Activated CD8-positive, alpha-beta T cell treated with anti-CD3 and anti-CD28 coated beads for 36 hours (primary cell): Measurements from ENCODE around the gene PIP5K1C. TPM values are rescaled to one million over a fixed set of nuclear protein-coding genes. Genes with fewer than 3 reads are reported as not detected.

Source experiments
- ATAC-seq: fragments of 200-7000 bp; cut with Tn5 transposase; one replicate; pipeline ENCODE4 v1.10.0; 2021; ENCODE audit warnings: mild to moderate bottlenecking, moderate library complexity
- CTCF ChIA-PET: fragments of 350-600 bp; sonication (Branson Sonifier 250); formaldehyde crosslinking; loops from one replicate; lab custom pipeline; 2021; ENCODE audit warnings: antibody characterized with exemption; lab: Charles Lee
- POLR2A ChIA-PET: fragments of 350-600 bp; sonication (Branson Sonifier 250); formaldehyde crosslinking; loops from one replicate; lab custom pipeline; 2021; ENCODE audit warnings: antibody characterized with exemption; lab: Charles Lee
- DNase-seq: peaks from one replicate; pipeline ENCODE4 v3.0.0-alpha.2; 2020
- H3K27ac Mint-ChIP-seq: one replicate; pipeline ENCODE4 v1.8.0; 2021; ENCODE audit warnings: mild to moderate bottlenecking, mixed read lengths
- H3K27me3 Mint-ChIP-seq: one replicate; pipeline ENCODE4 v1.8.0; 2021; ENCODE audit warnings: mixed read lengths
- H3K36me3 Mint-ChIP-seq: one replicate; pipeline ENCODE4 v1.8.0; 2021; ENCODE audit warnings: low read depth, mixed read lengths
- H3K4me1 Mint-ChIP-seq: one replicate; pipeline ENCODE4 v1.8.0; 2021; ENCODE audit warnings: low read depth, mixed read lengths
- H3K4me3 Mint-ChIP-seq: one replicate; pipeline ENCODE4 v1.8.0; 2021; ENCODE audit warnings: mild to moderate bottlenecking, moderate library complexity, mixed read lengths
- H3K9me3 Mint-ChIP-seq: one replicate; pipeline ENCODE4 v1.8.0; 2021; ENCODE audit warnings: mixed read lengths
- CTCF ChIP-seq: fragments of 200-600 bp; IDR thresholded peaks from one replicate; pipeline ENCODE4 v1.8.0; 2022; ENCODE audit warnings: antibody characterized with exemption, mild to moderate bottlenecking
- intact Hi-C: fragments of 100-400 bp; cut with micrococcal nuclease; formaldehyde crosslinking; loops from one replicate; pipeline ENCODE4 v1.10.0; 2022
- total RNA-seq, 2 experiments: library from RNA; stranded (reverse); gene quantifications; one replicate each; pipeline ENCODE4 v1.2.3, GENCODE V29; 2021

The PIP5K1C gene
- total RNA-seq, 2 experiments from 2014 or later, result 20.4 to 22.2 TPM

GRCh38 chr19:3708207-3708931 lies 8.1 kb upstream of the PIP5K1C start, which contains the start of gene TJP3:
Gene TJP3 (plus strand): TSS chr19:3708384. CDS start chr19:3728433, 20,049 bp downstream.
- intact Hi-C loops, result no loop called here
- no peak for ATAC-seq
- peaks cover 7% of the 10 kb centered on the region for H3K27me3 Mint-ChIP-seq
- CTCF ChIA-PET, result interaction anchor here (0.8 to 2.6 kb wide), 5 partner anchors 12 to 141 kb away, joined by 3 to 11 read pairs (median 3); no protein-coding TSS in a partner anchor
- no peaks in the 10 kb centered on the region for H3K36me3 Mint-ChIP-seq
- H3K4me1 Mint-ChIP-seq, result peaks cover 4% of the 10 kb centered on the region
- no peaks in the 10 kb centered on the region for H3K9me3 Mint-ChIP-seq
- no peak for DNase-seq
- no peak within 1 kb of the TSS for H3K4me3 Mint-ChIP-seq
- TF ChIP-seq CTCF, result no peak
- H3K27ac Mint-ChIP-seq, result no peak within 1 kb of the TSS
- POLR2A ChIA-PET, result interaction anchor here (0.8 to 0.9 kb wide), 2 partner anchors 13 to 18 kb away, joined by 3 read pairs; no protein-coding TSS in a partner anchor

- no peak overlapping the region for H3K4me3 Mint-ChIP-seq
- H3K27ac Mint-ChIP-seq, result no peak overlapping the region
- ChIA-PET CTCF (interaction anchor here (1.5 to 2.6 kb wide), 2 partner anchors 13 to 16 kb away, joined by 3 to 11 read pairs; no protein-coding TSS in a partner anchor), POLR2A (interaction anchor here (0.9 kb wide), 1 partner anchor 13 kb away, joined by 3 read pairs; no protein-coding TSS in a partner anchor)
- DNase-seq, result no peak
- TF ChIP-seq CTCF, result no peak
- H3K9me3 Mint-ChIP-seq, result no peaks in the 10 kb centered on the region
- peaks cover 7% of the 10 kb centered on the region for H3K27me3 Mint-ChIP-seq
- H3K4me1 Mint-ChIP-seq, result no peaks in the 10 kb centered on the region
- no peak for ATAC-seq
- no peaks in the 10 kb centered on the region for H3K36me3 Mint-ChIP-seq
- intact Hi-C loops, result no loop called here
Measured at GRCh38 chr19:3707868-3708206, 7.6 kb upstream of the PIP5K1C start.

- intact Hi-C loops, result no loop called here
- Mint-ChIP-seq H3K27ac (no peak overlapping the region), H3K36me3 (no peaks in the 10 kb centered on the region), H3K4me3 (peak overlapping the region; percentile 66), H3K4me1 (peaks cover 14% of the 10 kb centered on the region), H3K27me3 (peaks cover 7% of the 10 kb centered on the region), H3K9me3 (no peaks in the 10 kb centered on the region)
- POLR2A ChIA-PET, result no interaction called here
- ATAC-seq, result no peak
- TF ChIP-seq CTCF, result no peak
- CTCF ChIA-PET, result interaction anchor here (0.7 to 4.8 kb wide), 4 partner anchors 10 to 34 kb away, joined by 4 to 32 read pairs (median 7); no protein-coding TSS in a partner anchor
- DNase-seq, result no peak
Measured at GRCh38 chr19:3701200-3701599, 932 bp upstream of the PIP5K1C start.

- no peak for ATAC-seq
- Mint-ChIP-seq H3K4me3 (peak overlapping the region; percentile 92), H3K27ac (peak overlapping the region; percentile 79), H3K36me3 (no peaks in the 10 kb centered on the region), H3K9me3 (no peaks in the 10 kb centered on the region), H3K4me1 (peaks cover 15% of the 10 kb centered on the region), H3K27me3 (no peaks in the 10 kb centered on the region)
- peak; percentile 42 for DNase-seq
- CTCF ChIA-PET, result interaction anchor here (0.6 to 4.8 kb wide), 10 partner anchors 9 to 395 kb away, joined by 3 to 32 read pairs (median 4); no protein-coding TSS in a partner anchor
- POLR2A ChIA-PET, result interaction anchor here (0.6 to 1.5 kb wide), 4 partner anchors 9 to 69 kb away, joined by 3 to 8 read pairs (median 6); no protein-coding TSS in a partner anchor
- TF ChIP-seq CTCF, result no peak
- intact Hi-C loops, result no loop called here
Measured at GRCh38 chr19:3699741-3700241, 477 bp downstream of the PIP5K1C start.
